GM19099 (cell line): ENCODE measurements around the gene TF.

Source experiments
- POLR2A ChIP-seq: IDR thresholded peaks from 3 replicates; pipeline ENCODE4 v1.6.1; 2011; ENCODE audit warnings: low read depth; ENCODE audit not compliant: insufficient read length; ENCODE audit errors: extremely low read depth

Gene TF

DNA sequence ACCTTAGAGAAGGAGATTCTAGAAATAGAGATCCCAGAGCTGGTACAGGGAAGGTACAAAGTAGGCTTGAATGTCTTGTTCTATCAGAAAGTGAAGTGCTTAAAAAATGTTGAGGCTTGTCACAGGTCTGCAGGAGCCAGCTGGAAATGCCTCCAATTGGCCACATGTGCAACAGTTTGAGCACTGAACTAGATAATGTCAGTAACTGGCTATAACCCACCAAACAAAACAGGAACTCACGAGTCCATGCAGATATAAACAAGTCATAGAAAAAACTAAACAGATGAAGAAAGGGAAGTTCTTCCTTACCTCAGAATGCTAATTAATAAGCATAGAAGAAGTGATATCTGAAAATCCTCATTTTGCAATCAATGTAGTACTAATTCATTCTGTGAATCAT lies 11.9 kb upstream of the TF start:
- no peak for TF ChIP-seq POLR2A

DNA sequence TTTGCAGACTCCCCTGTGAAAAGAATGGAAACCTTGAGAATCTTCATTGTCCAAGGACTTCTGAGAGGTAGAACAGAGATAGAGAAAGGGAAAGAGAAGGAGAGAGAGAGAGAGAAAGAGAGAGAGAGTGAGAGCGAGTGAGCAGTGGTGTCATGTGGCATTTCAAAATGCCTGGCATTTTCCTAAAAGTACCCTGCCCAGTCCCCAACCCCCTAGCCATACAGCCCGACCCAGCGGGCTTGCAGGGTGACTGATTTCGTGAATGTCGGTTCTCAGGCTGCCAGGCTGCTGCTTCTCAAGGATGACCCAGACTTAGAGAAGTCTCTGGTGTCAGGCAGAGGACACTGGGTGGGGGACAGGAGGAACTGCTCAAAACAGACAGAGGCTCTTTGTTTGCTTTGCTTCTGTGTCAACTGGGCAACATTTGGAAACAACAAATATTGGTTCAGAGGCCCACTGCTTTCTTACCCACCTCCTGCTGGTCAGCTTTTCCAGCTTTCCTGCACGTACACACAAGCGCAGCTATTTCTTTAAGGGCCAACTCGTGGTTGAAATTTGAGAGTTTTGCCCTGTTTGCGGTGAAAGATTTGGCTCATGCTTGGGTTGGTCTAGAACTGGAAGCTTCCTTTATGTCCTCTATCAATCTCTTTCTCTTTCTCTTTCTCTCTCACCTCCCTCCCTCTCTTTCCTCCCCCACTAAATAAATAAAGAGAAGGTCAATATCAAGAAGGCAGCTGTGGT lies 3.7 kb upstream of the TF start:
- no peak for TF ChIP-seq POLR2A

DNA sequence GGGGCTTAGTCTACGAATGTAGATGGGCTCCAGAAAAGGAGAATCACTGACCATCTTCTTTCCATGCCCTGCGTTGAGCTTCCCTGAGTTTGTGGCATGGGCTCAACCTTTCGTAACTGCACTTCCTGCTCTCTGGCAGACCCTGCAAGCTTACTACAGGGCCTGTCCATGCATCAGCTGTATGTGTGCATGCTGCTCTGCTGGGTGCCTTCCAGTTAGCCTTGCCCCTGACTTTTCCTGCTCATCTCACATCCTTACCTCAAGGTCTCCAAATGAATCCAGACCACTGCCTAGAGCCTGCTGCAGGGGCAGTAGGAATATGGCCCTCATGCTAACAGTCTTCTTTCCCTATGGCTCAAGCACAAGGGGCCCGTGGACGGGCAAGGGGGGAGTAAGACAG lies 2.0 kb upstream of the TF start:
- TF ChIP-seq POLR2A = no peak

DNA sequence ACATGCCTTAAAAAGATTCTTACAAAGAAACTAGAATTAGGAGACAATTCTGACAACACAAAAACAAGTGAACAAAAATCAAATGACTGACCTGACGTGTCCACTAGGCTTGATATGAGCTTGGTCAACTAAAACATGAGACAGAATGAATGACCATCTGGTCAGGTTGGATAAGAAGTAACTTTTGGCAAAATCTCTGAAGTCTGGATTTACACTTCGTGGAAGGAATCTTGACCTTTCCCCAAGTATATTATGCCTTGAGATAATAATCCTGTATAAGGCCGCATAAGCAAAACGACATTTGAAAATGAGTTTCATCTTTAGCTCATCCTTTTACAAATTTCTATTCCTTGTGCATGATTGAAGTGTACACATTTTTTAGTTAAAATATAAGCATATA lies 1.1 kb upstream of the TF start:
- TF ChIP-seq POLR2A = no peak

DNA sequence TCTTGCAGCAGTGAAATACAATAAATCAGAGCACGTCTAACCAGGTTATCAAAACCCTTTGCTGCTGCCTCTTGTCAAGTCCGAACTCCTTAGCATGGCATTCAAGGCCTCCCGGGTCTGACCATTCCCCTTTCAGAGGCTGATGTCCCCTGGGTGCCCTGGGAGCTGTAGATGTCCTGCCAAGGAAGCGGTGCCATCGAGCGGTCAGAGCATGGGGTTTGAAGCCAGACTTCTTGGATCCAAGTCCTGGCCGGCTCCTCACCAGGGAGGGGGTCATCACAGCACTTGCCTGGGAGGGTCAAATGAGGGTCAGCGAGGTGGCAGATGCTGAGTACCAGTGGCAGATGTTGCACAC lies 496 bp downstream of the TF start:
- no peak for TF ChIP-seq POLR2A

DNA sequence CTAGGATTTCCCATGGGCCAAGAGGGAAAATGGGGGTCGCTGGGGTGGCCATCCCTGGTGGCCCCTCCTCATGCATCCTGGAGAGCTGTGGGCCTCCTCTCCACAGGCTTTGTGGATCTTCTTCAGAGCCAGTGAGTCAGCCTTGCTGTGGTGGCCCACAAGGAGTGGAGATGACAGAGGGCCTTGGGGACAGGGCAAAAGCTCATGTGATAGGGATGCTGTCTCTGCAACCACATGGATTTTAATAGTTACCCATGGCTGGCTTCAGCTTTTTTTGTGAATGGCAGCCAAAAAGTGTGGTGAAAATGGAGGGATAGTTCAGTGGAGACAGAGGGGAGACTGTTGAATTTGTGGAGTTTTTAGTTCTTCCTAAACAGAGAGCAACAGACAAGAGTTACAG lies 1.2 kb downstream of the TF start:
- no peak for TF ChIP-seq POLR2A

DNA sequence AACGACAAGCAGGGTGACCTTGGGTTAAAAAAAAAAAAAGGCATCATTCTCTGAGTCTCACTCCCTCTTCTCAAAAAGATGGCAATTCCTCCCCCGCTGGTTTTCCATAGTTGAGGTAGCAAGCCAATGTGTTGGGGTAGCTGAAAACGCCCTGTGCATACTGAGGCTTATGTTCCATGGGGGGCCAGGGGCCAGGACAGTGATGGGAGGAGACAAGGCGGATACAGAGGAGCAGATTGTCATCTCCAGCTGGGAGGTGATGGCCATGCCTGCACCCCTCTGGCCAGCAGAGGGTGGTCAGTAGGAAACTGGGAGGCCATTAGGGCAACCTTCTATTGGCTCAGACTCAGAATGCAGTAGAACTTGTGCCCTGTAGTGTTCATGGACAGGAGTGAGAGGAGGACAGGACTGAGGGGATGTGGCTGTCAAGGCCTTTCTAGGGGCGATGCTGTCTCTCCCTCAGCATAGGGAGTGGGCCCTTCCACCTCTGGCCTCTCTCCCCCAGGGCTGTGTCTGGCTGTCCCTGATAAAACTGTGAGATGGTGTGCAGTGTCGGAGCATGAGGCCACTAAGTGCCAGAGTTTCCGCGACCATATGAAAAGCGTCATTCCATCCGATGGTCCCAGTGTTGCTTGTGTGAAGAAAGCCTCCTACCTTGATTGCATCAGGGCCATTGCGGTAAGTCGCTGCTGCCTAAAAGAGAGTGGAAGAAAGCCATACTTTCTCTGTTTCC lies 1.9 kb downstream of the TF start:
- TF ChIP-seq POLR2A = no peak

DNA sequence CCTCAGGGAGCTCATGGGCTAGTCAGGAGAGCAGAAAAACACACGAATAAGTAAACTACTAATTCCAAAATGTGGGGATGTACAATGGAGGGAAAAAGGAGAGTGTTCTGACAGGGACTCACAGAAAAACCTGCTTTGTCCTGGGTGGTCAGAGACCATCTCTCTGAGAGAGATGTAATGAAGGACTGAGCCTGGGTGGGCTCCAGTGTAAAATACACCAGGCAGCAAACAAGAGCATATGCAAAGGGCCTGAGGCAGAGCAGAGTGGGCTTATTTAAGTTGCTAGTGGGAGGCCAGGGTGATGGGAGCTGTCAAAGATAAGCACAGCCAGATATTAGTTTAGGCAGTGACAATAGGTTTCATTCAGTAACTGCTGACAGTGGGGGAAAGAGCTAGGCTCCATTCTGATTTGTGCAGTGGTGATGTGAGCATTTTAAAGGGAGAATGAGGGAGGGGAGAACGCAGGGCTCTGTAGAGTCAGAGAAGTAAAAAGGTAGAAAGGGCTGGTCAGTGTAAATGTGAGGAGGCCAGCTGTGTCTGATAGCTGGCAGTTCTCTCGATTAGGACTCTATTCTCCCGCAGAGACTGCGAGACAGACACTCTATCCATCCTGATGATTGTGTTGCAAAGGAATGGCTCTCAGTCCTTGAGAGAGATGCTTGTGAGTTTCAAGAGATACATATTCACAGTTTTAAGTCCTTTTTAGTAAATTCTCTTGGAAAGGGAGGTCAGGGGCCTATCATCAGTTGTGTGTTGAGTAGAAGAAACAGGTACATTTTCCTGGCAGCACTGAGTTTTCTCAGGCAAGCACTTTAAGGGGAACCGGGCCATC lies 3.5 kb downstream of the TF start:
- no peak for TF ChIP-seq POLR2A

DNA sequence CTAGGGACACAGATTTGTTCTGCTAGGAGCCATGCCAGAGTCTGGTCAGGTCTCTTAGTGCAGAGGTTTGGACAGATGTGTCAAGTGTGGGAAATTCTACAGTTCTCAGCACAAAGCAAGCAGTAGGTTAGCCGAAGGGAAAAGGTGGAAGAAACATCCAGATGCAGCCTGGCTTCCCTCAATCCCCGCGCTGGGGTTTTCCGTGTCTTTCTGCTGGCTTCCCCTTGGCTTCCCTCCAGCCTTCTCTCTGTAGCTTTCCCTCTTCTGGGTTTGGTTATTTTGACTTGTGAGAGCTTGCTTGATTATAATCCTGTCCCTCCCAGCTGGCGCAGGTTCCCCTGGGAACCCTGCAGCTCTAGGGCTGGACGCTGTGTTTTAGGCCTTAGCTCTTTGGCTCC lies 4.1 kb downstream of the TF start:
- no peak for TF ChIP-seq POLR2A

DNA sequence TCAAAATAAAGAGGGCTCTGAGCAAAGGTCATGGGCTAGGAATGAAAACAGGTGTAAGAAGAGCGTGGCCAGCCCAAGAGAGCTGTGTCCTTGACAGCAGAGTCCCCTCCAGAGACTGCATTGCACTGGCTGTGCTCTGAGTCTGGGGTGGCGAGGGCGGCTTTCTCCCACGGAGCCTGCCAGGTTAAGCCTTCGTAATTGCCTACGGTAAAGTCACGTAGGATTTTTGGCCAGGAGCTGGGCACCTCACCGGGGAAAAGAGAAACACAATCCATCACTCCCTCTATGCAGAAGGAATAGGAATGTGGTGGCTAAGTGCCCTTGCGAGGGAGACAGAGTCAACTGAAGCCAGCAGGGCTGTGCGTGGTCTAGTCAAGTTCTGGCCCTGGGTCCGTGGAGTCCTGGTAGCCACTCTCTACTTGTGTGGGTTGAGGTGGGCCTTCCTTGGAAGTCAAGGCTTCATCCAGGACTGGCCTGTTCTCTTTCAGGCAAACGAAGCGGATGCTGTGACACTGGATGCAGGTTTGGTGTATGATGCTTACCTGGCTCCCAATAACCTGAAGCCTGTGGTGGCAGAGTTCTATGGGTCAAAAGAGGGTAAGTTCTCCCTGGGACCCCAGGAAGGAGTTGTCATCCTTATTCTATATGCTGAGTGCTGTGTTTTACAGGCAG lies 7.0 kb downstream of the TF start:
- TF ChIP-seq POLR2A = no peak

DNA sequence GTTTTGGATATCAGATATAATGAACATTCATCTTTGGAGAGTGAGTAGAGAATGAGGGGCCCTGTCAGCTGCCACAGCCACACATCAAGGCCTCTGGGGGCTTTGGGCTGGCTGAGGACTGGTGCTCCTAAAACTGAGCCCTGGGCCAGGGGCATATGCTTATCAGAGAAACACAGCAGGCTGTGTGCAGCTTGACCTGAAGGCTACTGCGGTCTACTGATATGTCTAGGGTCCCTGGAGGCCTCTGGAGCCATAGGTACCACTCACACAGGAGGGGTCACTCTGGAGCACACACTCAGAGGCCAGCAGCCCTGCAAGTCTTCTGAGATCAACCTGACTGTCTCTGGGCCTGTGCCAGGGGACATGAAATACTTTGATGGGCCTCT lies 7.6 kb downstream of the TF start:
- no peak for TF ChIP-seq POLR2A

DNA sequence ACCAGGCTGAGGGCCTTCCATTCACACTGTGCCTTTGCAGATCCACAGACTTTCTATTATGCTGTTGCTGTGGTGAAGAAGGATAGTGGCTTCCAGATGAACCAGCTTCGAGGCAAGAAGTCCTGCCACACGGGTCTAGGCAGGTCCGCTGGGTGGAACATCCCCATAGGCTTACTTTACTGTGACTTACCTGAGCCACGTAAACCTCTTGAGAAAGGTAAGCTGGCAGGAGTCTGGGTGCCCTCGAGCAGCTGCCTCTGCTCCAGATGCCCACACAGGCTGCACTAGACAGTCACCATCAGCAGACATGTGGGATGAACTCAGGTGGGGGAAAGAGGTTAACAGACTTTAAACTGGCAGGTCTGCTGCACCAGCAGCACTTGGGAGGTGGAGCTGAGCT lies 8.3 kb downstream of the TF start:
- TF ChIP-seq POLR2A = no peak

DNA sequence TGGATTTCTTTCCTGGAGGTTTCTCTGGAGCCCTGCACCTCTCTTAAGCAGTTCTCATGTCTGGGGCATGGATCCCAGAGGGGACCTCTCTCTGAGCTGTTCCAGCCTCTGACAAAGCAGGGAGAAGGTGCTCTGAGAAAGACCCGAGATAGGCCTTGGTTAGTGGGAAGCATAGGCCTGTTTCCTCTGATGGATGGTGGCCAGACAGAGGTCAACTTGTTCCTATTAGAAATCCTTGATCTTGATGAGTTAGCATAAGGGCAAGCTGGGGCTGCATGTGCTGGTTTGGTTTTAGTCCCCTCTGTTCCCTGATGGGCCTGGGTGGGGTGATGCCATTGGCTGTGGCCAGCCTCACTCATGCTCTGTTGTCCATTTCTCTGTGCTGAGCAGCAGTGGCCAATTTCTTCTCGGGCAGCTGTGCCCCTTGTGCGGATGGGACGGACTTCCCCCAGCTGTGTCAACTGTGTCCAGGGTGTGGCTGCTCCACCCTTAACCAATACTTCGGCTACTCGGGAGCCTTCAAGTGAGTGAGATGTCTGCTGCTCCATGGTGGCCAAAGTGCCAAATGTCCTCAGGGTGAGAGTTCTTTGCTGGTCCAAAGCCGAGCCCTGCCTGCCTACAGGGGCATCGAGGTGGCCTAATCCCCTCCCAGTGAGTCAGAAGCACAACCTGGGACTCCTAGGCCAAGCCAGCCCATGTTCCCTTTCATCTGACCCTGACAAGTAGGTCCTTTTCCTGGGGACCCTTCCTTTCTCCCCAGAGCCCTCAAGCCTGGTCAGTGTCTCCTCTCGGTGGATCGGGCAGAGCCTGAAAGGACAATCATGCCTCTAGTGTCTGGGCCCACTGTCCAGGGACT lies 9.0 kb downstream of the TF start:
- TF ChIP-seq POLR2A = no peak
